ENCODE results near the gene DCP2. TPM values are rescaled to one million over a fixed set of nuclear protein-coding genes. Genes with fewer than 3 reads are reported as not detected.

Gene DCP2
- total and polyA plus RNA-seq, 10 of the 15 experiments (the other 5 are each of a cell fraction or from before 2014, with no cell fraction given): 23.4 to 81.6 (median 47.4) TPM

DNA sequence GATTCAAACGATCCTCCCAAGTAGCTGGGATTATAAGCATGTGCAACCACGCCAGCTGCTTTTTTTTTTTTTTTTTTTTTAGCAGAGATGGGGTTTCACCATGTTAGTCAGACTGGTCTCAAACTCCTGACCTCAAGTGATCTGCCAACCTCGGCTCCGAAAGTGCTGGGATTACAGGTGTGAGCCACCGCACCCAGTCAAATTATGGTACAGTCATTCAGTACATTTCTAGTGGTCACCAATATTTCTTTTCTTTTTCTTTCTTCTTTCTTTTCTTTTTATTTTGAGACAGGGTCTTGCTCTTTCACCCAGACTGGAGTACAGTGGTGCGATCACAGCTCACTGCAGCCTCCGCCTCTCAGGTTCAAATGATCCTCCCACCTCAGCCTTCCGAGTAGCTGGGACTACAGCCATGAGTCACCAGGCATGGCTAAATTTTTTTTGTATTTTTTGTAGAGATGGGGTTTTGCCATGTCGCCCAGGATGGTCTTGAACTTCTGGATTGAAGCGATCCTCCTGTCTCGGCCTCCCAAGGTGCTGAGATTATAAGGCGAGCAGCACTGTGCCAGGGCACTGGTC is 25.4 kb upstream of the DCP2 start (continued):
- TF ChIP-seq, protein P1, sequence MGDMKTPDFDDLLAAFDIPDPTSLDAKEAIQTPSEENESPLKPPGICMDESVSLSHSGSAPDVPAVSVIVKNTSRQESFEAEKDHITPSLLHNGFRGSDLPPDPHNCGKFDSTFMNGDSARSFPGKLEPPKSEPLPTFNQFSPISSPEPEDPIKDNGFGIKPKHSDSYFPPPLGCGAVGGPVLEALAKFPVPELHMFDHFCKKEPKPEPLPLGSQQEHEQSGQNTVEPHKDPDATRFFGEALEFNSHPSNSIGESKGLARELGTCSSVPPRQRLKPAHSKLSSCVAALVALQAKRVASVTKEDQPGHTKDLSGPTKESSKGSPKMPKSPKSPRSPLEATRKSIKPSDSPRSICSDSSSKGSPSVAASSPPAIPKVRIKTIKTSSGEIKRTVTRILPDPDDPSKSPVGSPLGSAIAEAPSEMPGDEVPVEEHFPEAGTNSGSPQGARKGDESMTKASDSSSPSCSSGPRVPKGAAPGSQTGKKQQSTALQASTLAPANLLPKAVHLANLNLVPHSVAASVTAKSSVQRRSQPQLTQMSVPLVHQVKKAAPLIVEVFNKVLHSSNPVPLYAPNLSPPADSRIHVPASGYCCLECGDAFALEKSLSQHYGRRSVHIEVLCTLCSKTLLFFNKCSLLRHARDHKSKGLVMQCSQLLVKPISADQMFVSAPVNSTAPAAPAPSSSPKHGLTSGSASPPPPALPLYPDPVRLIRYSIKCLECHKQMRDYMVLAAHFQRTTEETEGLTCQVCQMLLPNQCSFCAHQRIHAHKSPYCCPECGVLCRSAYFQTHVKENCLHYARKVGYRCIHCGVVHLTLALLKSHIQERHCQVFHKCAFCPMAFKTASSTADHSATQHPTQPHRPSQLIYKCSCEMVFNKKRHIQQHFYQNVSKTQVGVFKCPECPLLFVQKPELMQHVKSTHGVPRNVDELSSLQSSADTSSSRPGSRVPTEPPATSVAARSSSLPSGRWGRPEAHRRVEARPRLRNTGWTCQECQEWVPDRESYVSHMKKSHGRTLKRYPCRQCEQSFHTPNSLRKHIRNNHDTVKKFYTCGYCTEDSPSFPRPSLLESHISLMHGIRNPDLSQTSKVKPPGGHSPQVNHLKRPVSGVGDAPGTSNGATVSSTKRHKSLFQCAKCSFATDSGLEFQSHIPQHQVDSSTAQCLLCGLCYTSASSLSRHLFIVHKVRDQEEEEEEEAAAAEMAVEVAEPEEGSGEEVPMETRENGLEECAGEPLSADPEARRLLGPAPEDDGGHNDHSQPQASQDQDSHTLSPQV (IDR thresholded peaks at IDR 0.05): no peak
- 0 out of 4 replicates have a peak, but pooled peaks of 1 of the 2 experiments have one; percentile 30 for TF ChIP-seq ETV6 (conservative IDR thresholded peaks at IDR 0.05 in 1 of 2, IDR thresholded peaks at IDR 0.05 in 1 of 2; ENCODE audit: borderline replicate concordance in 1 of 2, low read depth in 1 of 2)
- no peak for TF ChIP-seq LARP7 (IDR thresholded peaks at IDR 0.05)
- TF ChIP-seq BRCA1 (IDR thresholded peaks at IDR 0.05; ENCODE audit: low read depth, low read length): no peak
- peak; percentile 65; the same call in 1 of the 2 replicates for TF ChIP-seq CBFB (IDR thresholded peaks at IDR 0.05; ENCODE audit: low read depth)
- TF ChIP-seq TCF12 (IDR thresholded peaks at IDR 0.05; ENCODE audit: low read depth, low read length): peak; percentile 87
- TF ChIP-seq, protein P2, sequence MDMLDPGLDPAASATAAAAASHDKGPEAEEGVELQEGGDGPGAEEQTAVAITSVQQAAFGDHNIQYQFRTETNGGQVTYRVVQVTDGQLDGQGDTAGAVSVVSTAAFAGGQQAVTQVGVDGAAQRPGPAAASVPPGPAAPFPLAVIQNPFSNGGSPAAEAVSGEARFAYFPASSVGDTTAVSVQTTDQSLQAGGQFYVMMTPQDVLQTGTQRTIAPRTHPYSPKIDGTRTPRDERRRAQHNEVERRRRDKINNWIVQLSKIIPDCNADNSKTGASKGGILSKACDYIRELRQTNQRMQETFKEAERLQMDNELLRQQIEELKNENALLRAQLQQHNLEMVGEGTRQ (IDR thresholded peaks at IDR 0.05; ENCODE audit: borderline replicate concordance, low read depth, low read length): no peak
- no peak for TF ChIP-seq ZNF207 (IDR thresholded peaks at IDR 0.05; ENCODE audit: borderline replicate concordance)
- no peak for TF ChIP-seq HDAC2 (IDR thresholded peaks at IDR 0.05)
- peak; percentile 28 to 32; a peak in 2 of 4 replicates for TF ChIP-seq BHLHE40 (IDR thresholded peaks at IDR 0.05; ENCODE audit: borderline replicate concordance in 1 of 2, low read depth in 2 of 2, low read length in 1 of 2)
- peak; percentile 83 for TF ChIP-seq BCL11A (IDR thresholded peaks at IDR 0.05; ENCODE audit: low read depth, low read length)
- no peak for TF ChIP-seq MYB (IDR thresholded peaks at IDR 0.05; ENCODE audit: borderline replicate concordance, low read depth, low read length)
- no peak for TF ChIP-seq RB1 (IDR thresholded peaks at IDR 0.05; ENCODE audit: borderline replicate concordance)
- TF ChIP-seq, protein P3, sequence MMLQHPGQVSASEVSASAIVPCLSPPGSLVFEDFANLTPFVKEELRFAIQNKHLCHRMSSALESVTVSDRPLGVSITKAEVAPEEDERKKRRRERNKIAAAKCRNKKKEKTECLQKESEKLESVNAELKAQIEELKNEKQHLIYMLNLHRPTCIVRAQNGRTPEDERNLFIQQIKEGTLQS (IDR thresholded peaks at IDR 0.05; ENCODE audit: borderline replicate concordance, extremely low read depth, low read depth, low read length): no peak
- TF ChIP-seq KDM1A (IDR thresholded peaks at IDR 0.05; ENCODE audit: borderline replicate concordance): no peak
- TF ChIP-seq, protein P4, sequence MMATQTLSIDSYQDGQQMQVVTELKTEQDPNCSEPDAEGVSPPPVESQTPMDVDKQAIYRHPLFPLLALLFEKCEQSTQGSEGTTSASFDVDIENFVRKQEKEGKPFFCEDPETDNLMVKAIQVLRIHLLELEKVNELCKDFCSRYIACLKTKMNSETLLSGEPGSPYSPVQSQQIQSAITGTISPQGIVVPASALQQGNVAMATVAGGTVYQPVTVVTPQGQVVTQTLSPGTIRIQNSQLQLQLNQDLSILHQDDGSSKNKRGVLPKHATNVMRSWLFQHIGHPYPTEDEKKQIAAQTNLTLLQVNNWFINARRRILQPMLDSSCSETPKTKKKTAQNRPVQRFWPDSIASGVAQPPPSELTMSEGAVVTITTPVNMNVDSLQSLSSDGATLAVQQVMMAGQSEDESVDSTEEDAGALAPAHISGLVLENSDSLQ (IDR thresholded peaks at IDR 0.05): no peak
- TF ChIP-seq CHD2 (IDR thresholded peaks at IDR 0.05; ENCODE audit: borderline replicate concordance, low read depth, low read length): no peak
- TF ChIP-seq, protein P5, sequence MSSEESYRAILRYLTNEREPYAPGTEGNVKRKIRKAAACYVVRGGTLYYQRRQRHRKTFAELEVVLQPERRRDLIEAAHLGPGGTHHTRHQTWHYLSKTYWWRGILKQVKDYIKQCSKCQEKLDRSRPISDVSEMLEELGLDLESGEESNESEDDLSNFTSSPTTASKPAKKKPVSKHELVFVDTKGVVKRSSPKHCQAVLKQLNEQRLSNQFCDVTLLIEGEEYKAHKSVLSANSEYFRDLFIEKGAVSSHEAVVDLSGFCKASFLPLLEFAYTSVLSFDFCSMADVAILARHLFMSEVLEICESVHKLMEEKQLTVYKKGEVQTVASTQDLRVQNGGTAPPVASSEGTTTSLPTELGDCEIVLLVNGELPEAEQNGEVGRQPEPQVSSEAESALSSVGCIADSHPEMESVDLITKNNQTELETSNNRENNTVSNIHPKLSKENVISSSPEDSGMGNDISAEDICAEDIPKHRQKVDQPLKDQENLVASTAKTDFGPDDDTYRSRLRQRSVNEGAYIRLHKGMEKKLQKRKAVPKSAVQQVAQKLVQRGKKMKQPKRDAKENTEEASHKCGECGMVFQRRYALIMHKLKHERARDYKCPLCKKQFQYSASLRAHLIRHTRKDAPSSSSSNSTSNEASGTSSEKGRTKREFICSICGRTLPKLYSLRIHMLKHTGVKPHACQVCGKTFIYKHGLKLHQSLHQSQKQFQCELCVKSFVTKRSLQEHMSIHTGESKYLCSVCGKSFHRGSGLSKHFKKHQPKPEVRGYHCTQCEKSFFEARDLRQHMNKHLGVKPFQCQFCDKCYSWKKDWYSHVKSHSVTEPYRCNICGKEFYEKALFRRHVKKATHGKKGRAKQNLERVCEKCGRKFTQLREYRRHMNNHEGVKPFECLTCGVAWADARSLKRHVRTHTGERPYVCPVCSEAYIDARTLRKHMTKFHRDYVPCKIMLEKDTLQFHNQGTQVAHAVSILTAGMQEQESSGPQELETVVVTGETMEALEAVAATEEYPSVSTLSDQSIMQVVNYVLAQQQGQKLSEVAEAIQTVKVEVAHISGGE (CRISPR knock-in tag; IDR thresholded peaks at IDR 0.05): no peak
